DMS114 treated with DMSO at 0.1 percent for 48 hours (cell line): ENCODE results near the gene PALS1.
"Not testable (repeated sequence)": the region's sequence is repeated elsewhere in the genome, so short reads cannot be mapped to it uniquely, and the experiment has no call there.

Experiments used
- DNase-seq: peaks from one replicate; lab custom pipeline; 2025; ENCODE audit not compliant: unreplicated experiment; lab: John Stamatoyannopoulos, UW

PALS1 gene

GRCh38 chr14:67253076-67253635 lies 11.9 kb downstream of the PALS1 start:
- DNase-seq: no peak

- DNase-seq: no peak
Measured at GRCh38 chr14:67257906-67258305, 16.7 kb downstream of the PALS1 start.

- DNase-seq: no peak
Measured at GRCh38 chr14:67260965-67261364, 19.7 kb downstream of the PALS1 start.

- DNase-seq: no peak
Measured at GRCh38 chr14:67263499-67264149, 22.4 kb downstream of the PALS1 start.

GRCh38 chr14:67265131-67265530 lies 23.9 kb downstream of the PALS1 start:
- DNase-seq: no peak

- no peak for DNase-seq
Measured at GRCh38 chr14:67267576-67268328, 26.5 kb downstream of the PALS1 start.

GRCh38 chr14:67268426-67269150 lies 27.4 kb downstream of the PALS1 start:
- DNase-seq: no peak

- DNase-seq: no peak
Measured at GRCh38 chr14:67269298-67270060, 28.2 kb downstream of the PALS1 start.

GRCh38 chr14:67270145-67270753 lies 29.0 kb downstream of the PALS1 start:
- DNase-seq: no peak

GRCh38 chr14:67270933-67271332 lies 29.7 kb downstream of the PALS1 start:
- no peak for DNase-seq

- DNase-seq: not testable (repeated sequence)
Measured at GRCh38 chr14:67273281-67273680, 32.0 kb downstream of the PALS1 start.

GRCh38 chr14:67276131-67276530 lies 34.9 kb downstream of the PALS1 start:
- DNase-seq: no peak

- no peak for DNase-seq
Measured at GRCh38 chr14:67280506-67280905, 39.3 kb downstream of the PALS1 start.

GRCh38 chr14:67285876-67286452 lies 44.7 kb downstream of the PALS1 start:
- DNase-seq: peak; percentile 51
